AG04449 (cell line): Measurements from ENCODE around the gene CDNF.

Source experiments
- CTCF ChIA-PET: fragments of 350-600 bp; formaldehyde crosslinking; extraction: SDS; loops from one replicate; lab custom pipeline; 2021; ENCODE audit warnings: antibody characterized with exemption; lab: Yijun Ruan, JAX
- POLR2A ChIA-PET: fragments of 400-600, 350-600 bp; formaldehyde crosslinking; extraction: SDS; loops from one replicate; lab custom pipeline; 2020; ENCODE audit warnings: antibody characterized with exemption, inconsistent platforms; lab: Yijun Ruan, JAX
- DNase-seq: peaks from one replicate; pipeline ENCODE4 v3.0.0-alpha.2; 2010; ENCODE audit warnings: low read depth, low spot score
- H3K4me3 ChIP-seq: 2 replicates; pipeline ENCODE4 v1.5.1; 2011; ENCODE audit warnings: low read depth, mild to moderate bottlenecking, control low read depth, low read length
- TF ChIP-seq, protein P1 (sequence below): IDR thresholded peaks from one replicate; pipeline ENCODE4 v1.5.1; 2011; ENCODE audit warnings: mild to moderate bottlenecking, moderate library complexity, low read length, control low read depth, inconsistent platforms; ENCODE audit not compliant: insufficient read depth; ENCODE audit errors: missing control alignments

The CDNF gene

DNA sequence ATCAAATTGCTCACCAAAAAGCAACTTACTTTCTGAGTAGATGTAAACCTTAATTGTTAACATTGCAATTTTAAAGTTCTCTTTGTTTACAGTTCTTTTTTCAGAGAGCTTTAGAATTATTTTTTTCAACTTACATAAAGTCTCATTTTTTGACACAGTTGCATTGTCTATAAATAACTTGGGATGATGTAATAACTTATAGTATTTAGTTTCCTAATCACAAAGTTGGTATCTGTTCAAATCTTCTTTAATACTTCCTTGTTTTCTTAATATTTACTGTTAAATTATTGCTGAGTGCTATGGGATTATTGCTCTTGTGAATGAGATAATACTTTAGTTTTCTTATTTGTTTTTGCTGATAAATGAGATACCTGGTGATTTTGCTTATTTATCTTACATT is 21.9 kb upstream of the CDNF start:
- CTCF ChIA-PET: interaction anchor here (1.4 kb wide), 1 partner anchor 246 kb away, joined by 3 read pairs; no protein-coding TSS in a partner anchor
- no peak for DNase-seq
- H3K4me3 ChIP-seq: no peak overlapping the region
- TF ChIP-seq, protein P1, sequence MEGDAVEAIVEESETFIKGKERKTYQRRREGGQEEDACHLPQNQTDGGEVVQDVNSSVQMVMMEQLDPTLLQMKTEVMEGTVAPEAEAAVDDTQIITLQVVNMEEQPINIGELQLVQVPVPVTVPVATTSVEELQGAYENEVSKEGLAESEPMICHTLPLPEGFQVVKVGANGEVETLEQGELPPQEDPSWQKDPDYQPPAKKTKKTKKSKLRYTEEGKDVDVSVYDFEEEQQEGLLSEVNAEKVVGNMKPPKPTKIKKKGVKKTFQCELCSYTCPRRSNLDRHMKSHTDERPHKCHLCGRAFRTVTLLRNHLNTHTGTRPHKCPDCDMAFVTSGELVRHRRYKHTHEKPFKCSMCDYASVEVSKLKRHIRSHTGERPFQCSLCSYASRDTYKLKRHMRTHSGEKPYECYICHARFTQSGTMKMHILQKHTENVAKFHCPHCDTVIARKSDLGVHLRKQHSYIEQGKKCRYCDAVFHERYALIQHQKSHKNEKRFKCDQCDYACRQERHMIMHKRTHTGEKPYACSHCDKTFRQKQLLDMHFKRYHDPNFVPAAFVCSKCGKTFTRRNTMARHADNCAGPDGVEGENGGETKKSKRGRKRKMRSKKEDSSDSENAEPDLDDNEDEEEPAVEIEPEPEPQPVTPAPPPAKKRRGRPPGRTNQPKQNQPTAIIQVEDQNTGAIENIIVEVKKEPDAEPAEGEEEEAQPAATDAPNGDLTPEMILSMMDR: no peak
- POLR2A ChIA-PET: interaction anchor here (1.0 kb wide), 1 partner anchor 22 kb away, joined by 3 read pairs; the partner anchor contains the start of genes CDNF, HSPA14 and MSANTD7

DNA sequence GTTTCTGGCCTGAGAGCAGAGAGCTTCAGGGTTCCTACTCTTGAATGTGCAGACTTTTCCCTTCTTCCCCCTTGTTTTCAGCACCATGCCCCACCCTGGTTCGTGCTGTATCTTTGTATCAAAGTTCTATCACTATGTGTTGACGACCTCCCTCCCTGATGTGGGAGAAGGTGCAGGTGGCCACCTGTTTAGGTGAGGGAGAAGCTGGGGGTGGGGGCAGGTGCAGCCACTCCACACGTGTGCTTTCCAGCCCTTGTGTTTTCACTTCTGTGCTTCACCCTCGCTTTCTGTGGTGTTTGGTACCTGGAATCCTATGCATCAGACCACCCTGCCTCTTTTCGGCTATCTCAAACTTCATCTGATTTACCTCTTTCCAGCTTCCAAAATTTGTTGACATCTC is 21.2 kb upstream of the CDNF start:
- TF ChIP-seq, protein P1: no peak
- POLR2A ChIA-PET: interaction anchor here (1.0 kb wide), 1 partner anchor 21 kb away, joined by 3 read pairs; the partner anchor contains the start of genes CDNF, HSPA14 and MSANTD7
- DNase-seq: no peak
- H3K4me3 ChIP-seq: no peak overlapping the region
- CTCF ChIA-PET: interaction anchor here (1.4 kb wide), 1 partner anchor 247 kb away, joined by 3 read pairs; no protein-coding TSS in a partner anchor

DNA sequence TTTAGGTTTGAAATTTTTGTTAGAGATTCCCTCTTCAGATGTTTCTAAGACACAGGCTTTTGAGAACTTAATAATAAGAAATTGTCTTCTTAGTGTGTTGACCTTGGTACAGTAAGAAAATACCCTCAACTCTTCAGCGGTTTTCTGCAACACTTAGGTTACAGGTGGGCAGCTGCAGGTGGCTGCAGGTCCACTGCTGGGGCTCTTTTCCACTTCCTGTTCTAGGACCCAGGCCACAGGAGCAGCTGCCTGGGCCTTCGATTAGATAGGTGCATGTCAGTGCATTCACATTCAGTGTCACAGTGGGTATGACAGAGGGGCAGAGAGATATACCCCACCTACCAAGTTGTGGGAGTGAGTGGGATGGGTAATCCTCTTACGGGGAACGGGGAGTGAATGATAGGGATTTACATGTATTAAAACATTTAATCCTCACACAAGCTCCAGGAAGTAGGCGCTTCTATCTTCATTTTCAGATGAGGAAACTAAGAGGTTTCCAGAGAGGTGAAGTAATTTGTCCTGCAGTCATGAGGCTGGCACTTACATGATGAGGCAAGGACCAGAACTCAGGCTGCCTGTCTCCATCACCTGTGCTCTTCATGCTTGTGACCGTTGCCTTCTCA is 20.6 kb upstream of the CDNF start:
- TF ChIP-seq, protein P1: no peak
- CTCF ChIA-PET: no interaction called here
- no peak for DNase-seq
- no peak overlapping the region for H3K4me3 ChIP-seq
- POLR2A ChIA-PET: no interaction called here

DNA sequence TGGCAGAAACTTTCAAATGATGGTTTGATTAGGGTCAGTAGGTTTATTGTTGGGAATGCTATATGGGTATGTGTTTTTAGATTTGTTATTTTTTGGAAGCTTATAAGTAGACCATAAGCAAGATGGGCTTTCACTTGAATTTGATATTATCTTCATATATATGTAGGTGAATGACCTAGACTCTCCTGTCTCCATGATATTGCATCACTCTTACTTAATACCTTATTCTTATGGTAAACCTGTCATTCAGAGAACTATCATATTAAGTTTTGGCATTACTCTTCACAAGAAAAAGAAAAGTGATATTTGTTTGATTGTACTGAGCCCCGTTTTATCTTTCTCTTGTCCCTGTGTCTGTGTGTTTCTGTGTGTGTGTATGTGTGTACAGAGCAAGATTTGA is 17.6 kb upstream of the CDNF start:
- DNase-seq: no peak
- TF ChIP-seq, protein P1: no peak
- no peak overlapping the region for H3K4me3 ChIP-seq
- ChIA-PET CTCF (interaction anchor here (1.4 kb wide), 1 partner anchor 12 kb away, joined by 3 read pairs; no protein-coding TSS in a partner anchor), POLR2A (no interaction called here)

DNA sequence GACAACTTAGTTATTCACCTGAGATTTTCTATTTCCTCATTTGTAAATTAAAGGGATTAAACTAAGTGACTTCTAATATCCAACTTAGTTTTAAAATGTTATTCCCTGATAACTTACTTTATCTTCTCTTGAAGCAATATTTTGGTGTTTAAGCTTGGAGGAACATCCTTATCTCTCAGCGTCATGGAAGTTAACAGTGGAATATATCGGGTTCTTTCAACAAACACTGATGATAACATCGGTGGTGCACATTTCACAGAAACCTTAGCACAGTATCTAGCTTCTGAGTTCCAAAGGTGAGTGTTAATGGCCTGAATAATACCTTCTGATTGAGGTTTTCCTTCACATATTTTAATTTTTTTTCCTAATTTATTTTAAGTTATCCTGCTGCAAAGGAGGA is 14.4 kb upstream of the CDNF start:
- CTCF ChIA-PET: interaction anchor here (1.5 kb wide), 1 partner anchor 353 kb away, joined by 4 read pairs; no protein-coding TSS in a partner anchor
- POLR2A ChIA-PET: no interaction called here
- TF ChIP-seq, protein P1: no peak
- DNase-seq: no peak
- H3K4me3 ChIP-seq: no peak overlapping the region

DNA sequence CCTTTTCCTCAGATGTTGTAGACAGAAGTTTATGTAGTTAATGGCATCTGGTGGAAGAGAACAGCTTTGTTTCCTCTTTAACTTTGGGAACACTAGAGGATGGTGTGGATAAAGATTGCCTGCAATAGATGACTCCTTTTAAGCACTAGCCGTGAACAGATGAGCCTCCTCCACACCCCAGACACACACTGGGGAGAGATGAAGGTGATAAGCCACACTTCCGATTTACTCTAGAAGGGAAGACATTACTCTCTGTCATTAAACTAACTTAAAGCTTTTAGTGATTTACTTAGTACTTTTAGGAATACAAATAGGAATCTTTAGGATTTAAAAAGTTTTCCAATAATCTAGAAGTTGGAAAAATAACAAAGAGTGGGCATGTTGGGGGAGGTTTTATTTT is 7.1 kb upstream of the CDNF start:
- TF ChIP-seq, protein P1: no peak
- POLR2A ChIA-PET: no interaction called here
- CTCF ChIA-PET: interaction anchor here (0.9 to 1.5 kb wide), 4 partner anchors 12 to 308 kb away, joined by 3 read pairs; no protein-coding TSS in a partner anchor
- DNase-seq: no peak
- H3K4me3 ChIP-seq: no peak overlapping the region
